ENCODE results near the gene L3HYPDH. TPM values are rescaled to one million over a fixed set of nuclear protein-coding genes. Genes with fewer than 3 reads are reported as not detected.
A peak's percentile ranks its signal among the peaks of the same experiment; 100 is the strongest.

L3HYPDH gene
- total and polyA plus RNA-seq, 2 donors = 11.9 to 25.1 TPM

- no peak overlapping the region for H3K27ac ChIP-seq (ENCODE audit: low read depth in 1 of 2, low read length in 1 of 2)
- DNase-seq (ENCODE audit: low read depth in 6 of 9, low spot score in 9 of 9) = no peak
- H3K9me3 ChIP-seq (ENCODE audit: control insufficient read depth in 2 of 2, insufficient read depth in 1 of 2, low read length in 1 of 2) = no peaks in the 10 kb centered on the region
- no peaks in the 10 kb centered on the region for H3K27me3 ChIP-seq (ENCODE audit: control insufficient read depth in 2 of 2, insufficient read depth in 1 of 2, low read length in 1 of 2)
- peak overlapping the region; percentile 76 to 94 for H3K4me3 ChIP-seq (ENCODE audit: low read length in 2 of 2)
- H3K4me1 ChIP-seq (ENCODE audit: control insufficient read depth in 2 of 2, insufficient read depth in 2 of 2, low read length in 2 of 2) = peaks cover 11 to 16% of the 10 kb centered on the region in 2 donors
- H3K36me3 ChIP-seq (ENCODE audit: control insufficient read depth in 2 of 2, insufficient read depth in 2 of 2, low read length in 1 of 2) = peaks cover 0 to 3% of the 10 kb centered on the region in 2 donors
- WGBS = 84% methylated on average over 6 of the region's 6 CpGs
These were observed 1.5 kb downstream of the L3HYPDH start for GRCh38 chr14:59482541-59483331.

DNA sequence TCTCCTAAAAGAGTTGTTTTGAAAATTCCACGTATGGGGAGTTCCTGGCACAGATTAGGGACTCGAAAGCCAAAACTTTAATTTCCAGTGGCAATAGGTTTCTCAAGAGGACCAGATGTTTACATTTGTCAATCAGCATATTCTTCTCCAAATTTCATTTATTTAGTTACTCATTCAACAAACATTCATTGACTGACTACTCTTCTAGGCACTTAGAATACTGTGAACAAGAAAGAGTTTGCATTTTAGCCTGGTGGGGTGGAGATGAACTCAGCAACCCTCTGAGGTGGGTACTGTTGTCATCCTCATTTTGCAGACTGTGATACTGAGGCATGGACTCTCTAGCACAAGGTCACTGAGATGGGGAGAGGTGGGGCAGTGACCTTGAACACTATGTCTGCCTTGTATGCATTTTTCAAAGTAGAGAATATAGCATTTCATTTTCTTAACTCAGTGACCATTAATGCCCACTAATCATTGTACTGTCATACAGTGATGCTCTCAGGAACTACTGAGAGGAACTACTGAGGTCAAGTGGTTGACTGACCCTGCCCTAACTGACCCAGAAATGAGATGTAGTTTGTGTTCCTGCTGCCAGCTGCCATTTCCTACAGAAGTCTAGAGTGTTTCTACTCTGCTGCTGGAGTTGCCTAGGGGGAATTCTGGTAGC is 2.2 kb downstream of the L3HYPDH start:
- Histone ChIP-seq H3K27me3 (ENCODE audit: control insufficient read depth in 2 of 2, insufficient read depth in 1 of 2, low read length in 1 of 2) (no peaks in the 10 kb centered on the region), H3K27ac (ENCODE audit: low read depth in 1 of 2, low read length in 1 of 2) (no peak overlapping the region), H3K4me3 (ENCODE audit: low read length in 2 of 2) (no peak overlapping the region), H3K9me3 (ENCODE audit: control insufficient read depth in 2 of 2, insufficient read depth in 1 of 2, low read length in 1 of 2) (no peaks in the 10 kb centered on the region), H3K4me1 (ENCODE audit: control insufficient read depth in 2 of 2, insufficient read depth in 2 of 2, low read length in 2 of 2) (peaks cover 11 to 16% of the 10 kb centered on the region in 2 donors), H3K36me3 (ENCODE audit: control insufficient read depth in 2 of 2, insufficient read depth in 2 of 2, low read length in 1 of 2) (no peaks in the 10 kb centered on the region)
- WGBS = 95% methylated on average over 2 of the region's 2 CpGs
- DNase-seq (ENCODE audit: low read depth in 6 of 9, low spot score in 9 of 9) = no peak

DNA sequence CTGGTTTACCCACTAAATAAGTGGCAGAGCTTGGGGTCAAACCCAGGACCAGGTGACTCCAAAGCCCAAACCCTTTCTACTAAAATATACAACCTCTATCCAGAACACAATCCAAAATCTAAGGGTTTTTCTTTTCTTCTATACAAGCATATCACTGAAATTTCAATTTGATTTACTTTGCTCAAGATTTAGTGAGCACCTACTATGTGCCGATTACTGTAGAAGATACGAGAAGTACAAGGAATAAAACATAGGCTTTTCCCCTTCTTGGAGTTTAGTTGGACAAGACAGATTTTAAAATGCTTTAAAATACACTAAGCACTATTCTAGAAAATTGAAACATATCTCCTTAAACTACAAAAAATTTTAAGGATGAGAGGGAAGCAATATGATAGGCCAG is 2.8 kb downstream of the L3HYPDH start:
- no peaks in the 10 kb centered on the region for H3K36me3 ChIP-seq (ENCODE audit: control insufficient read depth in 2 of 2, insufficient read depth in 2 of 2, low read length in 1 of 2)
- H3K27me3 ChIP-seq (ENCODE audit: control insufficient read depth in 2 of 2, insufficient read depth in 1 of 2, low read length in 1 of 2) = no peaks in the 10 kb centered on the region
- H3K4me3 ChIP-seq (ENCODE audit: low read length in 2 of 2) = no peak overlapping the region
- 99% methylated on average over 2 of the region's 2 CpGs for WGBS
- peaks cover 11 to 16% of the 10 kb centered on the region in 2 donors for H3K4me1 ChIP-seq (ENCODE audit: control insufficient read depth in 2 of 2, insufficient read depth in 2 of 2, low read length in 2 of 2)
- no peak overlapping the region for H3K27ac ChIP-seq (ENCODE audit: low read depth in 1 of 2, low read length in 1 of 2)
- DNase-seq (ENCODE audit: low read depth in 6 of 9, low spot score in 9 of 9) = no peak
- no peaks in the 10 kb centered on the region for H3K9me3 ChIP-seq (ENCODE audit: control insufficient read depth in 2 of 2, insufficient read depth in 1 of 2, low read length in 1 of 2)

DNA sequence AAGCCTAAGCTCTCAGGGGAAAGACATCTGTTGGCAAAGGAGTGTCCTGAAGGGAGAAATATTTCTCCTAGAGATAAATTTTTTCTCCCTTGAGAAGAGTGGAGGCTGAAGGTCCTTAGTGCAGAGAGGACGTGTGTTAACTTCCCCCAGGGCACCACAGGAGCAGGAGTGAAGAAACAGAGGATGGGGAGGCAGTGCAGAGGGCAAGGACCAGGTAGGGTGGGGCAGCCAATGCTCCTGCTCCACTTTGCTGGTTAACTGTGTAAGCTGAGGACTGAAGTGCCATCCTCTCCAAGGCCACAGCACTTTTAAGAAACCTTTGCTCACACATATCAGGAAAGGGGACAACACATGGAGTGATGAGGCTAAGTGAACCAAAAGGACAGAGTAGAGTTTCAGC is 4.0 kb downstream of the L3HYPDH start:
- Histone ChIP-seq H3K27me3 (ENCODE audit: control insufficient read depth in 2 of 2, insufficient read depth in 1 of 2, low read length in 1 of 2) (no peaks in the 10 kb centered on the region), H3K36me3 (ENCODE audit: control insufficient read depth in 2 of 2, insufficient read depth in 2 of 2, low read length in 1 of 2) (peaks cover 0 to 5% of the 10 kb centered on the region in 2 donors), H3K4me1 (ENCODE audit: control insufficient read depth in 2 of 2, insufficient read depth in 2 of 2, low read length in 2 of 2) (peaks cover 8 to 12% of the 10 kb centered on the region in 2 donors), H3K9me3 (ENCODE audit: control insufficient read depth in 2 of 2, insufficient read depth in 1 of 2, low read length in 1 of 2) (no peaks in the 10 kb centered on the region), H3K4me3 (ENCODE audit: low read length in 2 of 2) (no peak overlapping the region), H3K27ac (ENCODE audit: low read depth in 1 of 2, low read length in 1 of 2) (no peak overlapping the region)
- DNase-seq (ENCODE audit: low read depth in 6 of 9, low spot score in 9 of 9) = no peak
- WGBS = 94% methylated on average over 1 of the region's 1 CpG

DNA sequence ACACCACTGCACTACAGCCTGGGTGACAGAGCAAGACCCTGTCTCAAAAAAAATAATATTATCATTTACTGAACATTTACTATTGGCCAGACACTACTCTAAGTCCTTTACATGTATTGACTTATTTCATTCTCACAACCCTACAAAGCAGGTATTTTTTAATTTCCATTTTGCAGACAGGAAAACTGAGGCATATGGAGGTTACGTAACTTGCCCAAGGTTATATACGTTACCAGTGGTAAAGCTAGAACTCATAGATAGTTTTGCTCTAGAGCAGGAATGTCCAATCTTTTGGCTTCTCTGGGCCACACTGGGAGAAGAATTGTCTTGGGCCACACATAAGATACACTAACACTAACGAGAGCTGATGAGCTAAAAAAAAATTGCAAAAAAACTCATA is 5.7 kb downstream of the L3HYPDH start:
- Histone ChIP-seq H3K4me1 (ENCODE audit: control insufficient read depth in 2 of 2, insufficient read depth in 2 of 2, low read length in 2 of 2) (peaks cover 6 to 10% of the 10 kb centered on the region in 2 donors), H3K27me3 (ENCODE audit: control insufficient read depth in 2 of 2, insufficient read depth in 1 of 2, low read length in 1 of 2) (no peaks in the 10 kb centered on the region), H3K36me3 (ENCODE audit: control insufficient read depth in 2 of 2, insufficient read depth in 2 of 2, low read length in 1 of 2) (peaks cover 0 to 10% of the 10 kb centered on the region in 2 donors), H3K27ac (ENCODE audit: low read depth in 1 of 2, low read length in 1 of 2) (no peak overlapping the region), H3K4me3 (ENCODE audit: low read length in 2 of 2) (no peak overlapping the region), H3K9me3 (ENCODE audit: control insufficient read depth in 2 of 2, insufficient read depth in 1 of 2, low read length in 1 of 2) (no peaks in the 10 kb centered on the region)
- DNase-seq (ENCODE audit: low read depth in 6 of 9, low spot score in 9 of 9) = no peak
- over 99% methylated on average over 3 of the region's 3 CpGs for WGBS

- Histone ChIP-seq H3K27ac (ENCODE audit: low read depth in 1 of 2, low read length in 1 of 2) (no peak overlapping the region), H3K27me3 (ENCODE audit: control insufficient read depth in 2 of 2, insufficient read depth in 1 of 2, low read length in 1 of 2) (no peaks in the 10 kb centered on the region), H3K4me3 (ENCODE audit: low read length in 2 of 2) (no peak overlapping the region), H3K36me3 (ENCODE audit: control insufficient read depth in 2 of 2, insufficient read depth in 2 of 2, low read length in 1 of 2) (peaks cover 0 to 10% of the 10 kb centered on the region in 2 donors), H3K4me1 (ENCODE audit: control insufficient read depth in 2 of 2, insufficient read depth in 2 of 2, low read length in 2 of 2) (no peaks in the 10 kb centered on the region), H3K9me3 (ENCODE audit: control insufficient read depth in 2 of 2, insufficient read depth in 1 of 2, low read length in 1 of 2) (no peaks in the 10 kb centered on the region)
- 99% methylated on average over 1 of the region's 1 CpG for WGBS
- DNase-seq (ENCODE audit: low read depth in 6 of 9, low spot score in 9 of 9) = no peak
These were observed 8.5 kb downstream of the L3HYPDH start for GRCh38 chr14:59475709-59476108.

- H3K4me1 ChIP-seq (ENCODE audit: control insufficient read depth in 2 of 2, insufficient read depth in 2 of 2, low read length in 2 of 2) = no peaks in the 10 kb centered on the region
- H3K27ac ChIP-seq (ENCODE audit: low read depth in 1 of 2, low read length in 1 of 2) = no peak overlapping the region
- H3K27me3 ChIP-seq (ENCODE audit: control insufficient read depth in 2 of 2, insufficient read depth in 1 of 2, low read length in 1 of 2) = no peaks in the 10 kb centered on the region
- WGBS = 88% methylated on average over 1 of the region's 1 CpG
- H3K4me3 ChIP-seq (ENCODE audit: low read length in 2 of 2) = no peak overlapping the region
- H3K9me3 ChIP-seq (ENCODE audit: control insufficient read depth in 2 of 2, insufficient read depth in 1 of 2, low read length in 1 of 2) = no peaks in the 10 kb centered on the region
- DNase-seq (ENCODE audit: low read depth in 6 of 9, low spot score in 9 of 9) = no peak
- peaks cover 3 to 10% of the 10 kb centered on the region in 2 donors for H3K36me3 ChIP-seq (ENCODE audit: control insufficient read depth in 2 of 2, insufficient read depth in 2 of 2, low read length in 1 of 2)
These were observed 10.0 kb downstream of the L3HYPDH start for GRCh38 chr14:59474172-59474571.

- peaks cover 0 to 3% of the 10 kb centered on the region in 2 donors for H3K36me3 ChIP-seq (ENCODE audit: control insufficient read depth in 2 of 2, insufficient read depth in 2 of 2, low read length in 1 of 2)
- peak in 3 of 9 donors; percentile 8 to 30 (median 15) for DNase-seq (ENCODE audit: low read depth in 6 of 9, low spot score in 9 of 9)
- peaks cover 8 to 29% of the 10 kb centered on the region in 2 donors for H3K27me3 ChIP-seq (ENCODE audit: control insufficient read depth in 2 of 2, insufficient read depth in 1 of 2, low read length in 1 of 2)
- no peak within 1 kb of the TSS for H3K27ac ChIP-seq (ENCODE audit: low read depth in 1 of 2, low read length in 1 of 2)
- peaks cover 8 to 9% of the 10 kb centered on the region in 2 donors for H3K4me1 ChIP-seq (ENCODE audit: control insufficient read depth in 2 of 2, insufficient read depth in 2 of 2, low read length in 2 of 2)
- H3K4me3 ChIP-seq (ENCODE audit: low read length in 2 of 2) = peak within 1 kb of the TSS; percentile 29 to 65
- no peaks in the 10 kb centered on the region for H3K9me3 ChIP-seq (ENCODE audit: control insufficient read depth in 2 of 2, insufficient read depth in 1 of 2, low read length in 1 of 2)
- WGBS = 22% methylated on average over 40 of the region's 40 CpGs
These were observed 18.7 kb downstream of the L3HYPDH start, which contains the start of gene GPR135 for GRCh38 chr14:59465316-59466135. Gene GPR135, minus strand, starts transcription at chr14:59465380. Its CDS starts 154 bp downstream, at chr14:59465226.
